ENCODE measurements around the gene NHP2. TPM values are rescaled to one million over a fixed set of nuclear protein-coding genes. Genes with fewer than 3 reads are reported as not detected.

Gene NHP2
- total RNA-seq, 4 donors from 2014 or later: 28.1 to 116 (median 96.7) TPM

DNA sequence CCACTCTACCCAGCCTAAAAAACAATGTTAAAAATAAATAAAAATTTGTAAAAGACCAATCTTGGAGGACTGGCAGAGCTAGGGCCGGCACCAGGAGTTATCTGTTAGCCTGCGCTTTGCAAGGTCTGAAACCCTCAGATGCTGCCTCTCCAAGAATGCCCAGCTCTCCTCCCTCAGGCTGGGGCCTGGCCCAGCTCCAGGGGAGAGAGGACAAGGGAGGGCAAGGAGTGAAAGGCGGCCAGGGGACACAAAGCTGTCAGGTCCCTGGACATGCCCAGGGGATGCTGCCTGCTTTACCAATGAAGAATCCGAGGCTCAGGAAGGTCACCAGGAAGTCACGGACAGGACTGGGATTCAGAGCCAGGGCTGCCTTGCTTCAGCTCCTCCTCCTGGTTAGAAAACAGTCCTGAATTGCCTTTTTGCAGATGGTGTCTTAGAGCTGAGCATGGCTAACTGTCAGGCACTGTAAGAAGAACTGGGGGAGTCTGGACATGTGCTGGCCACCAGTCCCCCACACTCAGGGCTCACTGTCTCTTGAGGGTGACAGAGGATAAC, 45.9 kb downstream of the NHP2 start:
- WGBS, 2 donors (ENCODE audit: low coverage in 1 of 2): 50 to 52% methylated on average over 1 to 5 of the region's 5 CpGs
- Histone ChIP-seq H3K4me1 (peaks cover 0 to 26% (median 10%) of the 10 kb centered on the region in 4 donors), H3K36me3 (no peaks in the 10 kb centered on the region), H3K9me3 (no peaks in the 10 kb centered on the region), H3K27me3 (peaks cover 10% of the 10 kb centered on the region), H3K27ac (no peak overlapping the region), H3K4me3 (no peak overlapping the region)
- intact Hi-C loops (cut with DNase I; ENCODE audit: low total_unique reads) (no loop called here), in situ Hi-C loops (cut with MboI; ENCODE audit: low pct_ligation_motif_present in 1 of 4, low pct_unique_long_range_greater_than_20kb in 1 of 4, low sequenced_read_pairs in 3 of 4) (no loop called here)
- TF ChIP-seq POLR2A (IDR thresholded peaks at IDR 0.05) (no peak), EP300 (IDR thresholded peaks at IDR 0.05; ENCODE audit: low read depth) (no peak), POLR2AphosphoS5 (IDR thresholded peaks at IDR 0.05) (no peak)
- TF ChIP-seq, protein P1, sequence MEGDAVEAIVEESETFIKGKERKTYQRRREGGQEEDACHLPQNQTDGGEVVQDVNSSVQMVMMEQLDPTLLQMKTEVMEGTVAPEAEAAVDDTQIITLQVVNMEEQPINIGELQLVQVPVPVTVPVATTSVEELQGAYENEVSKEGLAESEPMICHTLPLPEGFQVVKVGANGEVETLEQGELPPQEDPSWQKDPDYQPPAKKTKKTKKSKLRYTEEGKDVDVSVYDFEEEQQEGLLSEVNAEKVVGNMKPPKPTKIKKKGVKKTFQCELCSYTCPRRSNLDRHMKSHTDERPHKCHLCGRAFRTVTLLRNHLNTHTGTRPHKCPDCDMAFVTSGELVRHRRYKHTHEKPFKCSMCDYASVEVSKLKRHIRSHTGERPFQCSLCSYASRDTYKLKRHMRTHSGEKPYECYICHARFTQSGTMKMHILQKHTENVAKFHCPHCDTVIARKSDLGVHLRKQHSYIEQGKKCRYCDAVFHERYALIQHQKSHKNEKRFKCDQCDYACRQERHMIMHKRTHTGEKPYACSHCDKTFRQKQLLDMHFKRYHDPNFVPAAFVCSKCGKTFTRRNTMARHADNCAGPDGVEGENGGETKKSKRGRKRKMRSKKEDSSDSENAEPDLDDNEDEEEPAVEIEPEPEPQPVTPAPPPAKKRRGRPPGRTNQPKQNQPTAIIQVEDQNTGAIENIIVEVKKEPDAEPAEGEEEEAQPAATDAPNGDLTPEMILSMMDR (IDR thresholded peaks at IDR 0.05): no peak
- DNase-seq: no peak

DNA sequence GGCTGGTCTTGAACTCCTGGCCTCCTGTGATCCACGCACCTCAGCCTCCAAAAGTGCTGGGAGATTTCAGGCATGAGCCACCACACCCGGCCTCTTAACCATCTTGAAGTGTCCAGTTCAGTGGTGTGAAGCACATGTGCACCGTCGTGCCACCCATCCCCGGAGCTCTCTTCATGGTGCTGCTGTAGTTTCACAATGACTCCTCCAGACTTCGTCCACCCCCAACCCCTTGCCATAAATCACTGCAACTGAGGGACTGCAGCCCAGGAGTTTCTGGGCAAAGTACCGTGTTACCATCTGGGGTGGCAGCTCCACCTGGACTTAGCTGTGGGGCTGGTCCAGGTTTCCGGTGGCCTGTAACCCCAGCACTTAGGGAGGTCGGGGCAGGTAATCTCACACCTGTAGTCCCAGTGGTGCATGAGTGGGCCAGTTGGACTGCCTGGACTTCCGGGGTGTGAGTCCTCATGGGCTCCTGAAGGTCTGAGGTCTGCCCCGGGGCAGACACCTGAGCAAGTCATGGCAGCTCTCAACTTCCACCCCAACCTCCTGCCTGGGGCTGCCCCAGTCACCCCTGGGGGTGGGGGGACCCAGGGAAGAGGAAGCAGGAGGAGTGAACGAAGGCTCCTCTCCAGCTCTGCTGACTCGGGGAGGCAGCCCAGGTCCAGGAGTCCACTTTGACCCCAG, 47.0 kb downstream of the NHP2 start:
- Histone ChIP-seq H3K36me3 (no peaks in the 10 kb centered on the region), H3K27me3 (peaks cover 3% of the 10 kb centered on the region), H3K9me3 (no peaks in the 10 kb centered on the region), H3K4me1 (peaks cover 0 to 26% (median 10%) of the 10 kb centered on the region in 4 donors), H3K4me3 (no peak overlapping the region), H3K27ac (no peak overlapping the region)
- intact Hi-C loops (cut with DNase I; ENCODE audit: low total_unique reads) (no loop called here), in situ Hi-C loops (cut with MboI; ENCODE audit: low pct_ligation_motif_present in 1 of 4, low pct_unique_long_range_greater_than_20kb in 1 of 4, low sequenced_read_pairs in 3 of 4) (no loop called here)
- DNase-seq: no peak
- TF ChIP-seq, protein P1 (IDR thresholded peaks at IDR 0.05): no peak
- TF ChIP-seq POLR2AphosphoS5 (IDR thresholded peaks at IDR 0.05): no peak
- TF ChIP-seq EP300 (IDR thresholded peaks at IDR 0.05; ENCODE audit: low read depth): no peak
- 67 to 86% methylated on average over 5 to 12 of the region's 13 CpGs for WGBS, 2 donors (ENCODE audit: low coverage in 1 of 2)

DNA sequence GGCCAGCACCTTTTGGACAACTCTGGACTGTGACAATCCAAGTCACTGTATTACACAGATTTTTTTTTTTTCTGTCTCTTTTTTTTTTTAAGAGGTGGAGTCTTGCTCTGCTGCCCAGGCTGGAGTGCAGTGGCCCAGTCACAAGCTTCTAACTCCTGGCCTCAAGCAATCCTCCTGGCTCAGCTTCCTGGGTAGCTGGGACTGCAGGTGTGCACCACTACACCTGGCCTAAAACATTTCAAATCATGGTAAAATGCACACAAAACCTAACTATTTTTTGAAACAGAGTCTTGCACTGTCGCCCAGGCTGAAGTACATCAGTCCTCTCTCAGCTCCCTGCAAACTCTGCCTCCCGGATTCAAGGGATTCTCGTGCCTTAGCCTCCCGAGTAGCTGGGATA, 47.6 kb downstream of the NHP2 start:
- intact Hi-C loops (cut with DNase I; ENCODE audit: low total_unique reads) (no loop called here), in situ Hi-C loops (cut with MboI; ENCODE audit: low pct_ligation_motif_present in 1 of 4, low pct_unique_long_range_greater_than_20kb in 1 of 4, low sequenced_read_pairs in 3 of 4) (no loop called here)
- Histone ChIP-seq H3K9me3 (no peaks in the 10 kb centered on the region), H3K4me3 (no peak overlapping the region), H3K27ac (no peak overlapping the region), H3K36me3 (no peaks in the 10 kb centered on the region), H3K27me3 (no peaks in the 10 kb centered on the region), H3K4me1 (peaks cover 0 to 26% (median 10%) of the 10 kb centered on the region in 4 donors)
- TF ChIP-seq, protein P1 (IDR thresholded peaks at IDR 0.05): no peak
- TF ChIP-seq EP300 (IDR thresholded peaks at IDR 0.05; ENCODE audit: low read depth): no peak
- 63 to 75% methylated on average over 4 of the region's 4 CpGs for WGBS, 2 donors (ENCODE audit: low coverage in 1 of 2)
- no peak for DNase-seq

DNA sequence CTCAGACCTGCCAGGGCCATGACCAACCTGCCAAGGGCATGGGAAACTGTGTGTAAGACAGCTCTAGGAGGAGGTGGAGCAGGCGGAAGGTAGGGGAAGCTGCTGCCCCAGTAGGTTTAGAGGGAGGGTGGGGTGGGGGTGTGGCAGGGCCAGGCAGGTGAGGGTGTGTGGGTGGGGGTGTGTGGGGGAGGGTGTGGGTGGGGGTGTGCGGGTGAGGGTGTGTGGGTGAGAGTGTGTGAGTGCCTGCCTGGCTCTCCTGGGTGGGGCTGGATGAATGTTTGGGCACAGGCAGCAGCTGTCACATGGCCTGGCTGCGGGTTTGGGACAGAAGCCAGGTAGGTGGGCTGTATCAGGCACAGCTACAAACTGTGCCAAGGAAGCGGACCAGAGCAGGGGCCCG, 49.2 kb downstream of the NHP2 start:
- DNase-seq: peak; percentile 78
- 31 to 42% methylated on average over 2 to 4 of the region's 5 CpGs for WGBS, 2 donors (ENCODE audit: low coverage in 1 of 2)
- in situ Hi-C loops (cut with MboI; ENCODE audit: low pct_ligation_motif_present in 1 of 4, low pct_unique_long_range_greater_than_20kb in 1 of 4, low sequenced_read_pairs in 3 of 4): no loop called here

More for the DNA sequence above, 49.2 kb downstream of the NHP2 start:
- Histone ChIP-seq H3K9me3 (no peaks in the 10 kb centered on the region), H3K27me3 (no peaks in the 10 kb centered on the region), H3K27ac (peak overlapping the region in 3 of 4 donors; percentile 38 to 53 (median 42)), H3K4me3 (no peak overlapping the region), H3K4me1 (peaks cover 0 to 26% (median 10%) of the 10 kb centered on the region in 4 donors), H3K36me3 (no peaks in the 10 kb centered on the region)
- TF ChIP-seq, protein P1 (IDR thresholded peaks at IDR 0.05): no peak
- no peak for TF ChIP-seq POLR2AphosphoS5 (IDR thresholded peaks at IDR 0.05)
- no peak for TF ChIP-seq POLR2A (IDR thresholded peaks at IDR 0.05)
- no peak for TF ChIP-seq EP300 (IDR thresholded peaks at IDR 0.05; ENCODE audit: low read depth)
- intact Hi-C loops (cut with DNase I; ENCODE audit: low total_unique reads): no loop called here
